ENCODE data around the gene CDK8. TPM values are rescaled to one million over a fixed set of nuclear protein-coding genes. Genes with fewer than 3 reads are reported as not detected.
"Not testable (repeated sequence)": the region's sequence is repeated elsewhere in the genome, so short reads cannot be mapped to it uniquely, and the experiment has no call there.

The CDK8 gene
- total RNA-seq, 2 donors from 2014 or later: 11.0 to 19.7 TPM

DNA sequence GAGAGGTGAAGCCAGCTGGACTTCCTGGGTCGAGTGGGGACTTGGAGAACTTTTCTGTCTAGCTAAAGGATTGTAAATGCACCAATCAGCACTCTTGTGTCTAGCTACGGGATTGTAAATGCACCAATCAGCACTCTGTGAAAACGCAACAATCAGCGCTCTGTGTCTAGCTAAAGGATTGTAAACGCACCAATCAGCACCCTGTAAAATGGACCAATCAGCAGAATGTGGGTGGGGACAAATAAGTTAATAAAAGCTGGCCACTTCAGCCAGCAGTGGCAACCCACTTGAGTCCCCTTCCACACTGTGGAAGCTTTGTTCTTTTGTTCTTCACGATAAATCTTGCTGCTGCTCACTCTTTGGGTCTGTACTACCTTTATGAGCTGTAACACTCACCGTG lies 58.1 kb downstream of the CDK8 start:
- ATAC-seq (replicated peaks); H3K27me3 Mint-ChIP-seq; H3K4me3 Mint-ChIP-seq; H3K9me3 Mint-ChIP-seq; H3K36me3 Mint-ChIP-seq (ENCODE audit: low read depth); H3K27ac Mint-ChIP-seq: not testable (repeated sequence)
- peaks cover 26% of the 10 kb centered on the region for H3K4me1 Mint-ChIP-seq

DNA sequence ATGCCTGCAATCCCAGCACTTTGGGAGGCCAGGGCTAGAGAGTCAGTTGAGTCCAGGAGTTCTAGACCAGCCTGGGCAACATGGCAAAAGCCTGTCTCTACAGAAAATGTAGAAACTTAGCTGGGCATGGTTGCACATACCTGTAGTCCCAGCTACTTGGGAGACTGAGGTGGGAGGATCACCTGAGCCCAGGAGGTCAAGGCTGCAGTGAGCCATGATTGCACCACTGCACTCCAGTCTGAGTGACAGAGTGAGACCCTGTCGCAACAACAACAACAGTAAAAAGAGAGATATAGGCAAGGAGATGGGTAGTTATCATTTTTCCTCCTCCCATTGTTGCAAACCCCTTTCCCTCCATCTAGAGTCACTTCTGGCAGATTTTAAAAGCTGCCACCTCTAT lies 62.2 kb downstream of the CDK8 start:
- not testable (repeated sequence) for ATAC-seq (replicated peaks); H3K9me3 Mint-ChIP-seq; H3K36me3 Mint-ChIP-seq (ENCODE audit: low read depth); H3K27me3 Mint-ChIP-seq; H3K27ac Mint-ChIP-seq; H3K4me3 Mint-ChIP-seq
- peaks cover 11% of the 10 kb centered on the region for H3K4me1 Mint-ChIP-seq

DNA sequence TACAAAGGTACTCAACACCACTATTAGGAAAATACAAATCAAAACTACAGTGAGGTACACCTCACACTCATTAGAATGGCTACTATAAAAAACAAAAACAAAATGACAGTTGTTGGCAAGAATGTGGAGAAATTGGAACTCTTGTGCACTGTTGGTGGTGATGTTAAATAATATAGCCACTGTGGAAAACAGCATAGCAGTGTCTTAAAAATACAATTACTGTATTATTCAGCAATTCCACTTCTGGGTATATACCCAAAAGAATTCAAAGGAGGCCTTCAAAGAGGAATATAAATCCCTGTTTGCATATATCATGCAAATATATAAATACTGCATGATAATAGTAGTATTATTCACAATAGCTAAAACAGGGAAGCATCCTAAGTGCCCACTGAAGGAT lies 66.8 kb downstream of the CDK8 start:
- Mint-ChIP-seq H3K27me3 (no peaks in the 10 kb centered on the region), H3K4me1 (peaks cover 22% of the 10 kb centered on the region), H3K4me3 (no peak overlapping the region), H3K9me3 (no peaks in the 10 kb centered on the region), H3K27ac (no peak overlapping the region), H3K36me3 (ENCODE audit: low read depth) (no peaks in the 10 kb centered on the region)
- no peak for ATAC-seq (replicated peaks)

DNA sequence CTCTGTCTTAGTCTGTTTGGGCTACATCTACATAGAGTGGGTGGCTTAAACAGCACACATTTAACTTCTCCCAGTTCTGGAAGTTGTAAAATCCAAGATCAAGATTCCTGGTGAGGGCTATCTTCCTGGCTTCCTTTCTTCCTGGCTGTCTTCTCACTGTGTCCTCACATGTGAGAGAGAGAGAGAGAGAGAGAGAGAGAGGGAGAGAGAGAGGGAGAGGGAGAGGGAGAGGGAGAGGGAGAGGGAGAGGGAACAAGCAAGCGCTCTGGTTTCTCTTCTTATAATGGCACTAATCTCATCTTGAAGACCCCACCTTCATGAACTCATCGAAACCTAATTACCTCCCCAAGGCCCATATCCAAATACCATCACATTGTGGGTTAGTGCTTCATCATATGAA lies 69.2 kb downstream of the CDK8 start:
- Mint-ChIP-seq H3K4me3 (no peak overlapping the region), H3K4me1 (peaks cover 37% of the 10 kb centered on the region), H3K36me3 (ENCODE audit: low read depth) (no peaks in the 10 kb centered on the region), H3K27me3 (no peaks in the 10 kb centered on the region), H3K9me3 (no peaks in the 10 kb centered on the region), H3K27ac (no peak overlapping the region)
- no peak for ATAC-seq (replicated peaks)

DNA sequence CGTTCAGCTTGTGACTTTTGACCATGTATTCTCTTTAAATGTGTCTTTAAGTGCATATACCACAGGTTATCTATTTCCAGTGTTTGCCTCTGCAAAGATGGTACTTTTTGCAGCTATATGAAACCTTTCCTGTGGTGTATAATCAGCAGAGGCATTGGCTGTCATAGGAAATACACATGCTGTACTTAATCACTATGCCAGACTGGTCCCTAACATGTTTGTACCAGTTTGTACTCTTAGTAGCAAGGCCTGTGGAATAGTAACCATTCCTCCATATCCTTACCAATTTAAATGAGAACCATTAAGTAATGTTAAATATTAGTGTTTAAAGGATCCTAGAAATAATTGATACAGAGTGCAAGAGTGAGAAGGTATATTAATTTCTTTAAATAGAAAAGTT lies 69.8 kb downstream of the CDK8 start:
- peaks cover 39% of the 10 kb centered on the region for H3K4me1 Mint-ChIP-seq
- no peaks in the 10 kb centered on the region for H3K9me3 Mint-ChIP-seq
- no peak overlapping the region for H3K4me3 Mint-ChIP-seq
- no peaks in the 10 kb centered on the region for H3K27me3 Mint-ChIP-seq
- H3K36me3 Mint-ChIP-seq (ENCODE audit: low read depth): no peaks in the 10 kb centered on the region
- no peak for ATAC-seq (replicated peaks)
- H3K27ac Mint-ChIP-seq: no peak overlapping the region

DNA sequence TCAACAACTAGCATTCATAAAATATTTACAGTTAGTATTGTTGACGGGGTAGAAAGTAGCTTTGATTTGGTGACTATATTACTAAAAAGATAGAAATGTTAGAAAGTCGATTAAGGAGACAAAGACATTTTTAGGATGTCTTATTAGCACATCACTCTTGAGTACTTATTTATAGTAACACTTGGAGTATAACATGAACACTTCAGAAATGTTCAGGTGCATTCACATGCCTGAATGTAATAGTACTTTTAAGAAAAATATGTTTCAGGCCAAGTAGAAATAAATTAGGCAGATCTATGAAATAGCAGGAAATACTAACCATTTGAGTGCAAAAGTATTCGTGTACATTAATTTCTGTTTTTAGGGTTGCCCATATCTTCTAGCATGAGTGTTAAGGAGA lies 70.4 kb downstream of the CDK8 start:
- peaks cover 39% of the 10 kb centered on the region for H3K4me1 Mint-ChIP-seq
- H3K36me3 Mint-ChIP-seq (ENCODE audit: low read depth): no peaks in the 10 kb centered on the region
- no peaks in the 10 kb centered on the region for H3K27me3 Mint-ChIP-seq
- no peak overlapping the region for H3K27ac Mint-ChIP-seq
- H3K9me3 Mint-ChIP-seq: no peaks in the 10 kb centered on the region
- ATAC-seq (replicated peaks): no peak
- no peak overlapping the region for H3K4me3 Mint-ChIP-seq

DNA sequence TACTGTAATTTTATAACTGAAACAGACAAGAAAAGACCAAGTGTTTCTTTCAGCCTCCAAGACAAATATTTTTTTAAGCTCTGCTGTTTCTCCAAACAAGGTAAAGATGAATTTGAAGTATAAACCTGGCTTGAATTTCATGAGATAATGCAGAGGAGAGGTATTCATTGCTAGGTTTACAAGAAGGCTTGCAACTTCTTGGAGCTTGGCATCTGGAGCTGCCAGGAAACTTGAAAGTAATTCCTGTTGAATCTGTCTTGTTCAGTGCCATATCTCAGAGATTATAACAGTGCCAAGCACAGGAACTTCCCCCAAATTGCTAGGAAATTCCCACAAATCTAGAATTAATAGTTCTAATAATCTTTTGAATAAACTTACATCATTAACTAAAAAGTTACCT lies 70.9 kb downstream of the CDK8 start:
- no peaks in the 10 kb centered on the region for H3K36me3 Mint-ChIP-seq (ENCODE audit: low read depth)
- peak overlapping the region; percentile 72 for H3K27ac Mint-ChIP-seq
- H3K4me1 Mint-ChIP-seq: peaks cover 41% of the 10 kb centered on the region
- no peaks in the 10 kb centered on the region for H3K27me3 Mint-ChIP-seq
- no peak for ATAC-seq (replicated peaks)
- no peaks in the 10 kb centered on the region for H3K9me3 Mint-ChIP-seq
- no peak overlapping the region for H3K4me3 Mint-ChIP-seq

DNA sequence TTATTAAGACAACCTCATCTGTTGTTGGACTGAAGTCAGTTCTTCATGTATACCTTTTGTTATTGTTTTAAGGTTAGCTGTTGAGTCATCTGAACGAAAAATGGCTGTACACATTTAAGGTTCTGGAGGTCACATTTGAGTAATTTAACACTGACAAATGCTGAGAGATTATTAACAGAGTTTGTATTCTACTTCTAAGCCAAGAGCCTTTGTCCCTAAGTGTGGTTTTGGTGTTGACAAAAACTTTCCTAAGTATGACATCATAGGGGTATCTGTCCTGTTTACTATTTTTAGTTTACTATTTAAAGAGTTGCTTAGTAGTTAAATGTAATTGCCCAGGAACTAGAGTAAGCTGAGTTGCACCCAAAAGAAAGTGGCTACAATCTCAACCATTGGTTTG lies 71.9 kb downstream of the CDK8 start:
- Mint-ChIP-seq H3K27ac (peak overlapping the region; percentile 72), H3K4me3 (no peak overlapping the region), H3K36me3 (ENCODE audit: low read depth) (peaks cover 6% of the 10 kb centered on the region), H3K4me1 (peaks cover 48% of the 10 kb centered on the region), H3K27me3 (no peaks in the 10 kb centered on the region), H3K9me3 (no peaks in the 10 kb centered on the region)
- peak; percentile 89 for ATAC-seq (replicated peaks)

DNA sequence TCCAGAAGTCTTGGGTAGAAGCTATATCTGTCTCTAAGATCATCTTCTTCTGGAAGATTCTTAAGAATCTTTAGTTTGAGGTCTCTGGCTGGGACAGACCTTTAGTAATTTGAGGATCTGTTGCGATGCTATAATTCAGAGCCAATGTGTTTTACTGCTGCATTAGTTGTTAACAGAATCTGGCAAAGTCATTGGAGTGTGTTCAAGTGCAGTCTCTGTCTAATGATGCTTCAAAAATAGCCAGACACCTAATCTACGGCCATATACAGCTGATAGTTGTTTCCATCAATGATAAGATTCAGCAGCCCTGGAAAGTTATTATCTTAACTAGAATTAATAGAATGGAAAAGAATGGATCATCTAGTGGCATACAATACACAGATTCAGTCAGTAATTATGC lies 72.6 kb downstream of the CDK8 start:
- H3K4me3 Mint-ChIP-seq: no peak overlapping the region

DNA sequence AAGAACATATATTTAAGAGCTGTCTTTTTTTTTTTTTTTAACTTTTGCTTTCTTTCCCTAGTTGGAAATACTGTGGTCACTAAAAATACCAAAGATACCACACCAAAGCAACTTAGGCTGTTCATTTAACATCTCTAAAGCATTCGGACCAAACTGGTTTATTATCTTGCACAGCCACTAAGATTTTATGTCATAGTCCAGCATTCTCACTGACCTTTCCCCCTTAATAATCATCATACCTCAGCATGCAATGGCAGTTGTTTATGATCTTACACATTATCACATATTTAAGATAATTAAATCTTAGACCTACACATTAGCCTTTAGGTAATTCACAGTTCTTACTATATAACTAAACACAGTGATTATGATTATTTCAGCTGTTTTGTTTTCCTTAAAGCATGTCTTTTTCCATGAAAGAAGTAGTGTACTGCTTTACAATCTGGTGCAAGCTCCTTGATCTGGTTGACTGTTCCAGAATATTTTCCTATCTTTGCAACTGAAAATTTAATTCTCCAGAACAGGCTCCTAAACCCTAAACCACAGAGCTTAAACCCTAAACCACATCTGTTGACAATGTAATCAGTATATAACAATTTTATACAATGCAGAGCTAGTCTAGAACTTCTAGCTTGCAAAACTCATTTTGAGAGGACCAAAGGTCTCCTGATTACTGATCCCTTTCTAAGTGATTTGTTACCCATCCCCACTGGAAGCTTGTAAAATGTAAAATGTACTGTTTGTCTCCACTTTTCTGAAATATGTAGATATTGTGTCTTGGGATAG lies 74.2 kb downstream of the CDK8 start:
- peaks cover 50% of the 10 kb centered on the region for H3K4me1 Mint-ChIP-seq
- no peak for ATAC-seq (replicated peaks)
- H3K27ac Mint-ChIP-seq: no peak overlapping the region
- H3K4me3 Mint-ChIP-seq: no peak overlapping the region
- H3K36me3 Mint-ChIP-seq (ENCODE audit: low read depth): peaks cover 6% of the 10 kb centered on the region
- no peaks in the 10 kb centered on the region for H3K9me3 Mint-ChIP-seq
- no peaks in the 10 kb centered on the region for H3K27me3 Mint-ChIP-seq

More for the DNA sequence above, 72.6 kb downstream of the CDK8 start:
- H3K4me1 Mint-ChIP-seq: peaks cover 55% of the 10 kb centered on the region
- H3K9me3 Mint-ChIP-seq: no peaks in the 10 kb centered on the region
- ATAC-seq (replicated peaks): no peak
- peak overlapping the region; percentile 72 for H3K27ac Mint-ChIP-seq
- H3K27me3 Mint-ChIP-seq: no peaks in the 10 kb centered on the region
- peaks cover 6% of the 10 kb centered on the region for H3K36me3 Mint-ChIP-seq (ENCODE audit: low read depth)

DNA sequence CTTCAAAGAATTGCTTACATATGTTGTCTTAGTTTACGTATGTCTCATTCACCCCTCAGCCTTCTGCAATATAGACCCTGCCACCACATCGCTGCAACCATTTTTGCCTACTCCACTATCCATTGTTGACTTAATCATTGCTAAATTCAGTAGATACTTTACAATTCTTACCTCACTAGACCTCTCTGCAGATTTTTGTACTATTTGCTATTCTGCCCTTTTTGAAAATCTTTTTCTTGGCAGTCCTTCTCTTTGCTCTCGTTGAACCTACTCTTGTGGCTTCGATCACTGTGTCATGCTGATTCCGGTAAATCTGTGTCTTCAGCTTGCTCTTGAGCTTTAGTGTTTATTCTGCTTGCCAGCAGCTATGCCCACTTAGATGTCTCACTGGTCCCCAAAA lies 81.2 kb downstream of the CDK8 start:
- H3K4me1 Mint-ChIP-seq: peaks cover 25% of the 10 kb centered on the region
- peaks cover 6% of the 10 kb centered on the region for H3K36me3 Mint-ChIP-seq (ENCODE audit: low read depth)
- H3K27me3 Mint-ChIP-seq: no peaks in the 10 kb centered on the region

DNA sequence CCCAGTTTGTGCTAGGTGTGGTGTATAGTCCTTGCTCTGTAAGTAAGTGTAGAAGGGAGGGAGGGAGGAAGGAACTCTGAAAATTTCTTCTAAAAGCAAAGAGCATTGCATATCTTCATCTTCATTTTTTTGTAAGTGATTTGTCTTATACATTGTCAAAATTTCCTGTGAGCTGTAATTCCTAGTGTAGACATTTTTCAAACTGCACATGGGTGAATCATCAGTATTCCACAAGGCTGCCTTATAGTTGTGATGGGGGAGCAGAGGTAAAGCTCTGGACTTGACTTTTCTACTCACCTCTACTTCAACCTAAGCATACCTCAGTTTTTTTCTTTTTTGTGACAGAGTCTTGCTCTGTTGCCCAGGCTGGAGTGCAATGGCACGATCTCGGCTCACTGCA lies 86.9 kb downstream of the CDK8 start:
- H3K36me3 Mint-ChIP-seq (ENCODE audit: low read depth): peaks cover 10% of the 10 kb centered on the region
- no peaks in the 10 kb centered on the region for H3K9me3 Mint-ChIP-seq
- no peaks in the 10 kb centered on the region for H3K4me1 Mint-ChIP-seq
- H3K27ac Mint-ChIP-seq: no peak overlapping the region
- ATAC-seq (replicated peaks): no peak
- no peaks in the 10 kb centered on the region for H3K27me3 Mint-ChIP-seq
- no peak overlapping the region for H3K4me3 Mint-ChIP-seq

More for the DNA sequence above, 81.2 kb downstream of the CDK8 start:
- H3K27ac Mint-ChIP-seq: no peak overlapping the region
- H3K9me3 Mint-ChIP-seq: no peaks in the 10 kb centered on the region
- H3K4me3 Mint-ChIP-seq: no peak overlapping the region
- ATAC-seq (replicated peaks): no peak

DNA sequence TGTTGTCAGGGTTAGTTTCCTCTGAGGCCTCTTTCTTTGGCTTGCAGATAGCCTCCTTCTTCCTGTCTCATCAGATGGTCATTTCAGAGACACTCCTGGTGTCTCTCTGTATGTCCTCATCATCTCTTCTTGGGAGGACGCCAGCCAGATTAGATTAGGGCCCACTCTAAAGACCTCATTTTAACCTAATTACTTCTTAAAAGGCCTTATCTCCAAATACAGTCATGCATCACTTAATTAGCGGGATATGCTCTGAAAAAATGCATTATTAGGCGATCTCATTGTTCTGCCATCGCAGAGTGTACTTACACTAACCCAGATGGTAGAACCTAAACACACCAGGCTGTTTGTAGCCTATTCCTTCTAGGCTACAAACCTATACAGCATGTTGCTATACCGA lies 89.0 kb downstream of the CDK8 start:
- Mint-ChIP-seq H3K27me3 (no peaks in the 10 kb centered on the region), H3K9me3 (no peaks in the 10 kb centered on the region), H3K4me3 (no peak overlapping the region), H3K36me3 (ENCODE audit: low read depth) (peaks cover 10% of the 10 kb centered on the region), H3K27ac (no peak overlapping the region), H3K4me1 (no peaks in the 10 kb centered on the region)
- ATAC-seq (replicated peaks): no peak

DNA sequence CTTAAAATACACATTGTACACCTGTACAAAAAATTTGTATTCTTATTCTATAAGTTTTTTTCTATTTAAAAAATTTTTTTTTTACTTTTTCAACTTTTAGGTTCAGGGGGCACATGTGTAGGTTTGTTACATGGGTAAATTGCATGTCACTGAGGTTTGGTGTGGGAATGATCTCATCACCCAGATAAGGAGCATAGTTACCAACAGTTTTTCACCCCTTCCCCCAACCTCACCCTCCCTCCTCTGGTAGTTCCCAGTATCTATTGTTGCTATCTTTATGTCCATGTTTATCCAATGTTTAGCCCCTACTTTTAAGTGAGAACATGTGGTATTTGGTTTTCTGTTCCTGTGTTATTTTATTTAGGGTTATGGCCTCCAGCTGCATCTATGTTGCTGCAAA lies 89.9 kb downstream of the CDK8 start:
- Mint-ChIP-seq H3K36me3 (ENCODE audit: low read depth) (peaks cover 12% of the 10 kb centered on the region), H3K4me1 (no peaks in the 10 kb centered on the region), H3K27me3 (no peaks in the 10 kb centered on the region), H3K27ac (no peak overlapping the region), H3K4me3 (no peak overlapping the region), H3K9me3 (no peaks in the 10 kb centered on the region)
- ATAC-seq (replicated peaks): no peak

DNA sequence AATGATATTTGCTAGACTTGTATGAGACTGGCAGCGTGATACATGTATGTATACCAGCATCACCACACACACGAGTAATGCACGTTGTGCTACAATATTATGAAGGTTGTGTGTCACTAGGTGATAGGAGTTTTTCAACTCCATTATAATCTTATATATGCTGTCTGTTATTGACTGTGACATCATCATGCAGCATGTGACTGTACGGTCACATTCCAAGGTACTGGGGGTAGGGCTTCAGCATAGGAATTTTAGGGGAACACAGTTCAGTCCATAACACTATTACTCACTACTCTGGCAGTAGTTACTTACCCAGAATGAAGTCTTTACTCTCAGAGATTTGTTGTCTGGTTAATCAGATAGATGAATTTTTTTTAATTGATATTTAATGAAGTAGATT lies 91.1 kb downstream of the CDK8 start:
- Mint-ChIP-seq H3K4me3 (no peak overlapping the region), H3K36me3 (ENCODE audit: low read depth) (peaks cover 20% of the 10 kb centered on the region), H3K27ac (no peak overlapping the region), H3K4me1 (no peaks in the 10 kb centered on the region), H3K27me3 (no peaks in the 10 kb centered on the region), H3K9me3 (no peaks in the 10 kb centered on the region)
- no peak for ATAC-seq (replicated peaks)

DNA sequence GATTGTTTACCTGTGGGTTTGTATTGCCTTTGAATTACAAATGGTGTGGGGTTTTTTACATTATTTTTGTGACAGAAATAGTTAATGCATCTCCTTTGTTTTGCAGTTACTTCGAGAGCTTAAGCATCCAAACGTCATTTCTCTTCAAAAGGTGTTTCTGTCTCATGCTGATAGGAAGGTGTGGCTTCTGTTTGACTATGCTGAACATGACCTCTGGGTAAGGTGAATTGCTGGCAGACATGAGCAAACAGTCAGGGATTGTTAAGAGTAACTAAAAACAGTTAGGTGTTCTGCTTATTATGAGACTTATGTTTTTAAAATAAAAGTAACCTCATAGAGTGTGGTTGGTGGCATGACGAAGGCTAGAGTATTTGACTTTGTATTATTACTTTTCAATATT lies 95.0 kb downstream of the CDK8 start:
- ATAC-seq (replicated peaks): no peak
- Mint-ChIP-seq H3K27me3 (no peaks in the 10 kb centered on the region), H3K27ac (no peak overlapping the region), H3K4me3 (no peak overlapping the region), H3K4me1 (no peaks in the 10 kb centered on the region), H3K9me3 (no peaks in the 10 kb centered on the region), H3K36me3 (ENCODE audit: low read depth) (peaks cover 35% of the 10 kb centered on the region)

Measured in activated T-helper 17 cell treated with anti-CD3 and anti-CD28 coated beads, Interleukin-2, amount 50 U/mL, for 72 hours (primary cell).